Left forelimb (tissue), 1 donor: ENCODE results near the gene S100A12.
A peak's percentile ranks its signal among the peaks of the same experiment; 100 is the strongest.
"Not testable (repeated sequence)": the region's sequence is repeated elsewhere in the genome, so short reads cannot be mapped to it uniquely, and the experiment has no call there.

Experiments
- DNase-seq: peaks from one replicate; pipeline ENCODE4 v3.0.0-alpha.2; 2018; ENCODE audit warnings: low spot score

S100A12 gene

DNA sequence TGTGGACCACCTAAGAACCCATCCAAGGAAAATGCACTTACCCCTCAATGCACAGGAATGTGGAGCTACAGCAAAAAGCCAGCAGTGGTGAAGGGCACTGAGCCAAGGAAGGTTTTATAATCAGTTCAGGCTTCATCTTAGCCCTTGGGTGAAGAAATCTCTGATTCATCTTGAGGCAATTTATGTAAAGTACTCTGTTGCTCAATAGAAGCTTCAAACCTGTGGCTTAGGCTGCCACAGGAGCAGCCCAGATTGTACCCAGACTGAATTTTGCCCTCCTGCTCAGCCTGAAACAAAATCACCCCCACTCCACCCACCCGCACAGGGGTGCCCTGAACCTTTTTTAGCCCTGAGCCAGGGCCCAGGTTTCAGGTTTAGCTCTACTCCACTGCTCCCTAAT, at the start of gene S100A12:
Gene S100A12, minus strand, starts transcription at position 111 of the 400 bp plus-strand sequence. CDS start 1,029 bp downstream, outside the sequence.
- no peak for DNase-seq

DNA sequence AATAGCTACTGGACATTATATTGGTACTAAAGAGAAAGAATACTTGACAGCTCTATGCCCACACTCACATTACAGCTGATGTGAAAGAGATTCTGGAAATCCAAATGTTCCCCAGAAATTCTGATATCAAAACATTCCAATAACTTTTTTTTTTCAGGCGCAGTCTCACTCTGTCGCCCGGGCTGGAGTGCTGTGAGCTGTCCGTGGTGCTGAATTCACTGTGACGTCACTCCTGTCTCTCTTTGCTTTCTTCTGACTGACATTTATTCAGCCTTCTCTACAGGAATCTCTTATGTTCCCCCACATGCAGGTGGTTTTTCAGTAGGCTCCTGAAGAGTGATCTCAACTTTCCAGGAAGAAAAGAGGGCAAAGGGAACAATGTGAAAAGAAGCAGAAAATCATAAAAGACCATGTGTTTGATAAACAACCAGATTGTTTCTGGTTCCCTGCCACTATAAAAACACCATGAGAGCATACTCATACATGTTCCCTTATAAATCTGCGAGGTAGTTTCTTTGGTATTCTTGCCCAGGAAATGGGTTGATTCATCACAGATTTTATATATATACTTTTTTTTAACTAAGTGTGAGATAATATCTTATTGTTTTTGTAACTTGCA, 47.1 kb upstream of the S100A12 start:
- peak; percentile 77 for DNase-seq

DNA sequence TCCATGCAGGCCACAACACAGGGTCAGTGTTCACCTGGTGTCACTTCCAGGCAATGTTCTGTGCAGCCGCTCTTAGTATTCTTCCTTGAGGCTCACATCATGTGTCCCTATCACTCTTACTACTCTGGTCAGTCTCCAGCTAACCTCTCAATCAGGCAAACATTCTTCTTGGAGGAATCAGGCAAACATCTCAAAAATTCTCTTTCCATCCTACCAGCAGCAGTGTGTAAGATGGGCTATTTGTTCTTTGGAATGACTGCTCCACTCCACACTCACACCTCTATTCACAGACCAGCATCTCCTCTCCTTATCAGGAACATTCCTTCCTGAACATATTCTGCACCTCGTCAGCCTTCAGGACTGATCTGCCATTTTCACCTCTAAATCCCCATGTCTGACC, 44.9 kb upstream of the S100A12 start:
- peak; percentile 8 for DNase-seq

DNA sequence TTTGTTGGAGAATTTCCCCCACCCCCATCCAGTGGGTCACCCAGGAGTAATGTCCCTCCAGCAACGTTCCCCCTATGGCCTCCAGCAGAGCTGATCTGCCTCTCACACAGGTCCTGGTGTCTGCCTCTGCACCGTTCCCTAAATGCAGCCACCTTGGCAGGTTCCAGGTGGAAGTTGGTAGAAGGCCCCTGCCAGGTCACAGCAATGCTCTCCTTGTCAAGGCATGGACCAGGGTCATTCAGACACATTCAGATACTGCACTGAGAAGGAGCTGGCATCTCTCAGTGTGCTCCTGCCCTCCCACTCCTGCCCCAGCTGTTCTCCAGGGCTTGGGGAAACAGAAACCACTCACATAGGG, 44.0 kb upstream of the S100A12 start:
- DNase-seq = peak; percentile 33

DNA sequence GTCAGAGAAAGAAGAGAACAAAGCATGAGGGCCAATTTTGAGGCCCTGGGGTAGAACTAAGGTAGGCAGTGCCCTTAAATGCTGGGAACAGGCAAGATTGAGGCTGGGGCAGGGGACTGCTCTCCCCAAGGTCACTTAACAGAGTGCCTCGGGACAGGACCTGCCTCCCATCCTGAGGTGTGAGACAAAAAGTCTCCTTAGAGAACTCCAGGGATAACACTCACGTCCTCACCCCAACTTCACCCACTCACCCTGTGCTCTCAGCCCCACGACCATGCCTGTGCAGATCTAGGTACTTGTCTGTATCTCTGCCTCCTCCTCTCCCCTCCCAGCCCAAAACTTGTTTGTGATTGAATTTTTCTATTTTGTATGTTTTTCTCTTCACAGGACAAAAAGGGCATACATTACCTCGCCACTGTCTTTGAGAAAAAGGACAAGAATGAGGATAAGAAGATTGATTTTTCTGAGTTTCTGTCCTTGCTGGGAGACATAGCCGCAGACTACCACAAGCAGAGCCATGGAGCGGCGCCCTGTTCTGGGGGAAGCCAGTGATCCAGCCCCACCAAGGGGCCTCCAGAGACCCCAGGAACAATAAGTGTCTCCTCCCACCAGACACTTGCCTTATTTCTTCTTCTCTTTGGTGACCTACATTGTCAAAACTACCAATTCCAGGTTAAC, 43.5 kb upstream of the S100A12 start:
- peak; percentile 25 for DNase-seq

DNA sequence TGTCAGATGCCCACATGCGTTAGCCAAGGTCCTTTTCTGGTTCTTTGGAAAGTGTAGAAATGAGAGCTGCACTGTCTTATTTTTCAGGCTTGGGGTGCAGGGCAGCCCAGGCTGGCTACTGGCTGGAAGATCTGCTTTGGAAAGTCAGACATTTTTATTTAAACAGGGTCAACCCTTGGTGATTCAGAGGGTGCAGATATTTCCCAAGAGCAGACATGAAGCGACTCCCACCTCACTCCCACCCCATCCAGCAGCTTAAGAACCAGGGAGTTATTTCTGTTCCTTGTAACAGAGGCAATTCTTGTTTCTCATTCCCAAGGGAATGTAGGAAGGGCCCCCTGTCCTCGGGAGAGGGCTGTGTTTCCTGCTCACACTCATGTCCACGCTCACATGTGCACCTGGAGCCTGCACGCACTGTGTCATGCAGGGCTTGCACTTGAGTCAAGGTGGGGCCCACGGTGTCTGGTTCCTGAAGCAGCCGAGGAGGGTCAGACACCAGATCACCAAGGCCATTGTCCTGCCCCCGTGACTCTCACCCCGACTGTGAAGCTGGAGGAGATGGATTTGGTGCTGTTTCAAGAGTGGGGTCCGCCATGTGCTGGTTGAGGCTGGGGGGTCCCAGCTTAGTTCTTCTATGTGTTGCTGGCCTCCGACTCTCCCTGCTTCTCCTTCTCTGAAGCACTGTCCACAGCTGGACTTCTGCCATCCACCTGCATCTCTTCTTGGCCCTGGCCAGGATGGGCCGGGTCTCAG, 41.9 kb upstream of the S100A12 start:
- DNase-seq = peak; percentile 25

DNA sequence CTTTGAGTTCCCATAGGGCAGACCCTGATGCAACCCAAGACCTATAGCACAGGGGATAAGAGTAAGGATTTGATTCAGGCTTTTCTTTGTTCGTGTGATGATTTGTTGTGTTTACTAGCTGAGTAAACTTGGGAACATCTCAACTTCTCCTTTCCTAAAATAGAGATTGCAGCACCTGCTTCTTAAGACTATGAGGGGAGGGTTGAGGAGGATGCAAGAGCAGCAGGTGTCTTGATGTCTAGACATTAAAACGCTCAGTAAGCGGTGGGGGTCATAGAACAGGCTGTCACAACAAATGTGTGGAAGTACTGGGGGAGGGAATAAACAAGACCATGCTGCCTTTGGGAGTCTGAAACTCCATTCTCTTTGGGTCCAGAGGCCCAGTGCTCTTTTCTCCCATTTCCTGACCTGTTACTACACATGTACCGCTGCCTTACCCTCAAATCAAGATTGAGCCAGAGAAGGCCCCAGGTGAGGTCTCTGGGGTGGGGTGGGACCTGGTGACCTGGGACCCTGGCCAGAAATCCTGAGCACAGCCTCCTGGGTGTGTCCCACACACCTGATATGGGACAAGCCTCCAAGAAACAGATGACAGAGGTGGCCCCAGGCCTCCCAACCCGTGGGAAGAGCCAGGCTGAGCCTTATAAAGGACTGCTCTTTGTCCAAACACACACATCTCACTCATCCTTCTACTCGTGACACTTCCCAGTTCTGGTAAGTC, 40.6 kb upstream of the S100A12 start, which contains the start of gene S100A7A:
Gene S100A7A, plus strand, starts transcription at position 671 of the 721 bp plus-strand sequence. CDS start 1,563 bp downstream, outside the sequence.
- peak; percentile 36 for DNase-seq

DNA sequence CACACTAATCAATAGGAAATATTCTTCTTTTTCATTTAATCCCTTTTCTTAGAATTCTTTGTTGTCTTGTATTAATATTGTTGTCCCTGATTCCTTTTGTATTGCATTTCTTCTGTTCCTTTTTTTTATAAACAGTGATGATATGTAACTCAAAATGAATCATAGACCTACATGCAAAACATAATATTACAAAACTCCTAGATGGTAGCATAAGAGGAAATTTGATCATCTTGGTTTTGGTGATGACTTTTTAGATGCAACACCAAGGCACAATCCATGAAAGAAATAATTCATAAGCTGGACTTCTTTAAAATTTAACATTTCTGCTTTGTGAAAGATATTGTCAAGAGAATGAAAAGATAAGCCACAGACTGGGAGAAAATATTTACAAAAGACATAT, 38.5 kb upstream of the S100A12 start:
- not testable (repeated sequence) for DNase-seq

DNA sequence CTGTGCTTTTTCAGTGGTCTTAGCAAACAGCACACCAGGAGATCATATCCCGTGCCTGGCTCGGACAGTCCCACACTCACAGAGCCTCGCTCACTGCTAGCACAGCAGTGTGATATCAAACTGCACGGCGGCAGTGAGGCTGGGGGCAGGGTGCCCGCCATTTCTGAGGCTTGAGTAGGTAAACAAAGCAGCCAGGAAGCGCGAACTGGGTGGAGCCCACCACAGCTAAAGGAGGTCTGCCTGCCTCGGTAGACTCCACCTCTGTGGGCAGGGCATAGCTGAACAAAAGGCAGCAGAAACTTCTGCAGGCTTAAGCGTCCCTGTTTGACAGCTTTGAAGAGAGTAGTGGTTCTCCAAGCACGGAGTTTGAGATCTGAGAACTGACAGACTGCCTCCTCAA, 31.9 kb upstream of the S100A12 start:
- not testable (repeated sequence) for DNase-seq

DNA sequence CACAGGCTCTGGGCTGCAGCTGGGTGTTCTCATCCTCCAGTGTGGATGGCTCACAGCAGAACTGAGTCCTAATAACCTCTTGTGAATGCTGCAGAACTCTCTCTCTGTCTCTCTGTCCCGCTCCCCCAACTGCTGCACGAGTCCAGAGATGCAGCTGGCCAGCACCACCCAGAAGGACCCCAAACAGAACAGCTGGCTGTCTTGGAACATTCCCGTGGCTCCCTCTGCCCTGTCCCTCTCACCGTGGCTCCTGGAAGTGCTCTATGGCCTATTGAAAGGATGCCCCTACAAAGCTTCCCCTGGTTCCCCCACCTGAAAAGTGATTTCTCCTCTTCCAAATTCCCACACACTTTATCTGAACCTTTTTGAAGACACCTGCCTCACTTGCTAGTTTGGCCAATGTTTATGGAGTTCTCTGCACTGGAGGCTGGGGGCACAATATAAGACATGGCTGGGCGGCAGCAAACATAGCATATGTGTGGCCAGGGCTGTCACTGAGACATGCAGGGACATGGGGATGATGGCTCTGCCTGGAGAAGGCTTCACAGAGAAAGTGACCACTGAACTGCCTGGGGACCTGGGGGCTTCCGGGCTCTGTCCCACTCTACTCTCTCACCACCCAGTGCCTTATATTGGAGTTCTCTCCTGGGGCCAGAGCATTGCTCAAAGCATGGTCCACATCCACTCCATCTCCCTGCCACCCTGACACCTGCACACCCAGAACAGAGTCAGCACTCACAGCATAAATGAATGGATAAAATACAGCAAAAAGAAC, 30.6 kb upstream of the S100A12 start:
- not testable (repeated sequence) for DNase-seq

DNA sequence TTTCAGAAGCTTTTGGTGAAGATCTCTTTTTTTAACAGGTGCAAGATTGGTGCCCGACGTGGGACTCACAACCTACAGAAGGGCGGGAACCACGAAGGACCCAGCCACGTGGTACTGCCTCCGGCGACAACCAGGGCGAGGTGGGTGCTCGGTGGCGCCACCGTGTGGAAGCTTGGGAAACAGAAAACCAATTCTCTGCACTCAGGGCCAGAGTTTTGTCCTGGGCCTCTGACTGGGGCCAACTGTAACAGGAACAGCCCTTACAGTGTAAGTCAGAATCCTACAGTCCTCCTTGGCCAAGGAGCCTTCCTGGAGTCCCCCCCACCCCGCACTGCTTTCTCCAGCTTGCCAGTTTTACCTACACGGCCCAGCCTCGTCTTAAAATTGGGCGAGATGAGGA, 29.3 kb upstream of the S100A12 start:
- DNase-seq = peak; percentile 57

DNA sequence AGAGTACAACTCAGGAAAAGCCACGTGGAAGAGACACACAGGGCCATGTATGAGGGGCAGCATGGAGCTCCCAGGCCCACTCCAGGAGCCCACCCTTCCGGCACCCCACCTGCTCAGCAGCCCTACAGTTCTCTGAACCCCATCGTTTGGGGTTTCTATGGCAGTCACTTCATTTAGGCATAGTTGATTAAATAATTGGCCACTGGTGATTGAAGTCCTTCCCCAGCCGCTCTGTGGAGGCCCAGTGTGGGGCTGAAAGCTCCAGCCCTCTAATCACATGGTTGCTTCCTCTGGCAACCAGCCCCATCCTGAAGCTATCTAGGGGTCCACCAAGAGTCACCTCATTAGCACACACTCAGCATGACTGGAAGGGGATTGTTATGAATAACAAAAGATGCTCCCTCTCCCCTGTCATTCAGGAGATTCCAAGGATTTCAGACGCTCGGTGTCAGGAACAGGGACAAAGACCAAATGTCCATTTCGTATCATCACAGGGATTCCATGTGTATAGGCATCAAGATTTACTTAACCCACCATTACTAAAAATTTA, 28.7 kb upstream of the S100A12 start:
- no peak for DNase-seq

DNA sequence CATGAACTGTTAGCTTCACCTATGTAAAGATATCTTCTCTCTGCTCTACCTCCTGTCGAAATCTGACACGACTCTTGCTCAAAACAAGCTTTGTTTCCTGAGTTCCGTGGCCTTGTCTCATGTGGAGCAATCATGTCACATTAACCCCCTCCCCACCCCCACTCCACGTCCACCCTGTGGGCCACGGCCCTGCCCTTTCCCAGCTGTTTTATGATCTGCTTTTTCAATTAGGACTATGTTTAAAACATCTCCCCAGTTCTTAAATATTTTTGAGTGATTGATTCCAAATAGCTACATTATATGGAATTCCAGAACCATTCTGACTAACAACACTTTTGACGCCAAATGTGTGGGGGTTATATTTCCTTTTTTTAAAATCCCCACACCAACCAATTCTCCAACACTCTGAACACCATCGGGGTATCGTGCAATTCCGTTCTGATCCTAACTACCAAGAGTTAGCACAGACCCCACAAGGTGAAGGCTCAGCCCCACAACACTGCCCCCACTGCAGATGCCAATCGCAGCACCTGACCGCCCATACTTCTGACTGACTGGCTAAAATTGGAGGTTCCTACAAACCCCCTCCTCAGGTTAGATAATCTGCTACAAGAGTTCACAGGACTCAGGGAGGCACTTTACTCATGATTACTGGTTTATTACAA, 28.1 kb upstream of the S100A12 start:
- DNase-seq = peak; percentile 30

DNA sequence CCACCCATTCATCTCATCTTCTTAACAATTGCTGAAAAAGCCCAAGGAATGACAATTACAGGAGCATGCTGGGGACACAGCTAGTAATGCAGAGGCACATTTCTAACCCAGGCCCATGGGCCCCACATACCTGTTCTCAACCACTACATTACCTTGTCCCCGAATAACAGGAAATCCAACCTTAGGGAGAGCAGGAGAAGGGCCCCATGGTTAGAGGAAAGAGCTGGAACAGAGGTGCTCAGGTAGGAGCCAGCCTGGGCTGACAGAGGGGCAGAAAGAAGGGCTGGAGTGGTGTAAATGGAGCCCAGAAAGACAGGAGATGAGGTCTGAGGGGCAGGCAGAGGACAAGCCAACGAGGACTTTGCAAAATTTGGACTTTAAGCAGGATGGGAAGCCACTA, 26.8 kb upstream of the S100A12 start:
- DNase-seq = peak; percentile 20

DNA sequence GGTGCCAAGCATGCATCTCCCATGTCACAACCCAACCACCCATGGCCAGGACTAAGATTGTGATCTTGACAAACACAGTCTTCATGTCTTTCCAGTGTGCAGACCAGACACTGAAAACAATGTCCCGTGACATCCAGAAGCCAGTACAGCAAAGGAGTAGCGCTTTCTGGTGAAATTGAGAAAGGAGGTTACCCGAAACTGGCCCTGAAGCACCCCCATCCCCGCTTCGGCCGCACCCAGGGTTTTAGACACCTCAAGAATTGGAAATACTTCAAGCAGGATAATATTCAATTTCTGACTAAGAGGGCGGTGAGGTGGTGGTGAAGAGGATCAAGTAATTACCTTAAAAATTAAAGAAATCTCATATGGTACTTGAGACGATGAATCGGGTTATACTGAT, 26.0 kb upstream of the S100A12 start:
- peak; percentile 17 for DNase-seq

DNA sequence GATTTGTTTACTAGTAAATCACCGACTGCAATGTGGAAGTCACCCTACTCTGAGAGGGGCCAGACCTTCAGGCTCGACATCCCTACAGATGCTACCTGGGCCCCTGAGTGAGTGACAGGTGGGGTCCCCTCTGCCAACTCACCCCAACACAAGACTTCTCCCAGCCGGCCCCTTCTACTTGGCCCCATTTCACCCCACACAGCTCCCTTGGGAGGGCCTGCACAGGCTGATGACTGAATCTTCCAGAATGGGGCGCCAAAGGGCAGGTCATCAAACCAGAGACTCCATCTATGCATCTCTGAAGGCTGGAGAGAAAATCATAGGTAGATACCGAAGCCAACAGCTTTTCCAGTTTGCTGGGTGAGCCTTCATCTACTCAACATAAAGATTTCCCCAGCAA, 24.8 kb upstream of the S100A12 start:
- no peak for DNase-seq

DNA sequence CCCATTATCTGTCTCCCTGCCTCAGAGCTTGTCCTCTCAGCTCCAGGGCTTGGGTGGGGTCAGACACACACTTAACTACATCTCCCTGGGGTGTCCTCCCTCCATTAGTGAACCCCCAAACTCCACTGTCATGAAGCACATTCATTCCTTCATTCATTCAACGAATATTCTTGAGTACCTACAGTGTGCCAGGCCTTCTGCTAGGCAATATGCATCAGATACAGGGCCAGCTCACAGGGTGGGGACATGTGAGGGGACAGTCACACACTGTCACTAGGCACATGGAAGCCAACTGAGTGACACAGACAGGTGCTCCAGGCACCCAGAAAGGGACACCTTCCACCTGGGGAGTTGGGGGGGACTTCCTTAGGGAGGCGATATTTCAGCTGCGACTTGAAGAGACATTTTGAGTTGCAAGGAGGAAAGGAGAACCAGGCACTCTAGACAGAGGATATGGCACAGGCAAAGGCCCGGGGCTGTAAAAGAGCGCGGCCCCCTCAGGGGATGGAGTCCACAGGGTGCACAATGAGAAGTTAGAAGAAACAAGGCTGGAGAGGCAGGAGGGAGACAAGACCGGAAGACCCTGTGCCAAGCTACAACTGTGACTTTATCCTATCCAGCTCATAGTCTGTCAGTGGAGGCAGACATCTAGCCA, 24.1 kb upstream of the S100A12 start:
- DNase-seq = peak; percentile 34

DNA sequence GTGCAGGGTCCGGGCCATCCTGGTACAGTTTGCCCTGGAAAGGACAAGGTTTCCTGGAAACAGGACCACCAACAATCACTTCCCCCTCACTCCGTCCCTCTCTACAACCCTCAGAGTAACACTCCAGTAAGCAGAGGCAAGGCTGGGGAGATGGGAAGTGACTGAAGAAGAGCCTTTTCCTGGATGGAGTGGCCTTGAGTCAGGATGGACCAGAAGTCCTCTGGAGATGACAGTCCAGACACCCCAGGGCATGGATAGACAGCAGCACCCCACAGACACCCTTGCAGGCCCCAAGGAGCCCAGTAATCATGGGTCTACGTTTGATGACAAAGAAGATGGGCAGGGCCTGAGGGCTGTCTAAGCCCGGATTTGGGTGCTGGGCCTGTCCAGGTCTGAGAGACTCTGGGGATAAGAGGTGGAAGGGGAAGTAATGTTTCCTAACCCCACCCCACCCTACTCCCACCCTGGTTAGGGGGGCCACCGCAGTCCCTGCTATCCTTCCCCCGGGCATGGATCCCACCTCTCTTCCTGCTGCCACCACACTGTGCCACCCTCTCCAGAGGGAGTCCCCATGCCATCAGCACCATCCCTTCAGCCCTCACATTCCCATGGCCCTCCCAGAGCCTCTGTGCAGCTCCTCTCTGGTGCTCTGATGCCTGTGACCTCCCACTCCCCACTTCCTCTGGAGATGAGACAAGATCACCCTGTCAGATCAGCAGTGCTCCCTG, 22.7 kb upstream of the S100A12 start:
- peak; percentile 50 for DNase-seq
